GM21447 (cell line): ENCODE measurements around the gene TPGS2.
"Not testable (repeated sequence)": the region's sequence is repeated elsewhere in the genome, so short reads cannot be mapped to it uniquely, and the experiment has no call there.

Source experiments
- ATAC-seq: cut with Tn5 transposase; IDR thresholded peaks from one replicate; pipeline ENCODE4 v1.9.1; 2021; ENCODE audit not compliant: unreplicated experiment

The TPGS2 gene

GRCh38 chr18:36777566-36777965, 51.2 kb downstream of the TPGS2 start:
- no peak for ATAC-seq

DNA sequence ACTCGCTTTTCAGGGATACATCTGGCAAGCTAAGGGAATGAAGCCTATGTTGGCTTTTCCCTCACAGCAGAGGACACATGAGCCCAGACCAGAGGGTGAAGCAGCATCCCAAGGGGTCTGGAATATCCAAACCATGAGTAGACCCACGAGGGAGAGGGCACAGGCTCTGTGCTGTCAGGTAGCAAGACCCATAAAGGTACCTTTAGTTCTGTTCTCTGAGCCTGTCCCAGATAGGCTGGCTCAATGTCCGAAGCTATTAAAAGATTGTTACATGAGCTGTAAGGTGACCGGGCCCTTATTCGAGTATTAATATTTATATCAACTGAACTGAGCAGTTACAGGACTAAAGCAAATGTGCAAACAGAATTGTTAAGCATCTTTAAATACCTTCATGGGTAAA, 52.2 kb downstream of the TPGS2 start:
- no peak for ATAC-seq

DNA sequence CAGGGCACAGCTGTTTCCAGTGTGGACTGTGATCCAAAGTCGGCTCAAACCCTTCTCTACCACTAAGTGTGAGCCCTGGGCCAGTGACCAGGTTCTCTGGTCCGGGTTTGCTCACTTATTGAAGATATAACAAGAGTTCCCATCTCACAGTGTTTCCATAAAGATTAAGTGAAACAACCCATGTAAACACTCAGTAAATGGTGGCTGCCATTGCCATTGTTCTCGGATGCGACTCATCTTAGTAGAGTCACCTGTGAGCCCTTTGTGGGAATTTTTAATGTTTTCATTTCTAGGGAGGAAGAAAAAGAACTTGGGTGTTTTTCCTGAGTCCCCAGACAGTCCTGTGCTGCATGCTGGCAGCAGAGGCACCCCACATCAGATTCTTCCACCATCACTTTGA, 53.4 kb downstream of the TPGS2 start:
- ATAC-seq, result no peak

- ATAC-seq, result no peak
These were observed 56.5 kb downstream of the TPGS2 start for GRCh38 chr18:36772241-36772723.

GRCh38 chr18:36771245-36771644, 57.6 kb downstream of the TPGS2 start:
- ATAC-seq, result no peak

- no peak for ATAC-seq
These were observed 58.4 kb downstream of the TPGS2 start for GRCh38 chr18:36770315-36770946.

DNA sequence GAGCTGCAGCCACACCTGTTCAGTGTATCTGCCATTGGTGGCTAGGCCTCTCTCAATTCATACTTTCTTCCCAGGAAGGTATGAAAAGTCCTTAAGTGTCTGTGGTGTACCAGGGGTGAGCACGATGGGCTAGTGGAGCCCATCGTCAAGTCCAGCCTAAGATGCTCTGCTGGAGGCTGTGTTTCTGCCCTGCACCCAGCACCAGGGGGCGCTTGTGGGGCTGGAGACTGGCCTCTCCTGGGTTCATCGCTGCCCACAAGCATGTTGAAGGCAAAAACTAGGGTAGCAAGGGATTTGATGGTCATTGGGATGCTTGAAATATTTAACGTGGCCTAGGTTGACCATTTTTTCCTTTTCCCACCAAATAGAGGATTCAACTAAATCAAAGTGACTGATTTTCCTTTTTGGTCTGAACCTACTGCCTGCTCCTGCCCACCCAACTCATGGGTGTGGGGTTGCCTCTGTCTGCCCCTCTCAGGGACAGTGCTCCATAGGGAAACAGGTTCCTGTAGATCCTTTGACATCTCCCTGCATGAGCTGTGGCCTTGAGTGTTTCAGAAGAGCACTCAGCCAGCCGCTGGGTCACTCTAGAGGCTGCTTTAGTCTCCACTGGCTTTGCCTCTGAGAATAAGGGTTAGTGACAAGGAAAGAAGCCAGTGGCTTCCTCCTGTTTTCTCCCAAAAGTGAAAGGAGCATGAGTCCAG, 59.0 kb downstream of the TPGS2 start:
- ATAC-seq, result no peak

GRCh38 chr18:36769172-36769571, 59.6 kb downstream of the TPGS2 start:
- ATAC-seq, result no peak

DNA sequence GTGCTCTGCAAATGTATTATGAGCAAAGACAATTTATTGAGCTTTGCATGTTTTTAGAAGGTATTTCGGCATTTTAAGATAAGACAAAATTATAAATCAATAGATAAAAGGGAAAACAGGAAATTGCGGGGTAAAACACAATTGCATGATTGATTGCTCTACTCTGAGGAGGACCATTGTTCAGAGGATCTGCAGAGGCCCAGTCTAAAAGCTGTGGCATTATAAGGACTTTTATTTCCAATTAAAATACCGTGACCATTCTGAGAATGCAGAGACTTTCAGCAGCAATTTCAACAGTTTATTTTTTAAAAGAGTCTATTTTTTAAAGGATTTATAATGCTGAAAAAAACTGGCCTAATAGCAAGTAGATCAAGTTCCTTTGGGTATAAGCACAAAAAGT, 62.0 kb downstream of the TPGS2 start:
- no peak for ATAC-seq

GRCh38 chr18:36762965-36763364, 65.8 kb downstream of the TPGS2 start:
- not testable (repeated sequence) for ATAC-seq

DNA sequence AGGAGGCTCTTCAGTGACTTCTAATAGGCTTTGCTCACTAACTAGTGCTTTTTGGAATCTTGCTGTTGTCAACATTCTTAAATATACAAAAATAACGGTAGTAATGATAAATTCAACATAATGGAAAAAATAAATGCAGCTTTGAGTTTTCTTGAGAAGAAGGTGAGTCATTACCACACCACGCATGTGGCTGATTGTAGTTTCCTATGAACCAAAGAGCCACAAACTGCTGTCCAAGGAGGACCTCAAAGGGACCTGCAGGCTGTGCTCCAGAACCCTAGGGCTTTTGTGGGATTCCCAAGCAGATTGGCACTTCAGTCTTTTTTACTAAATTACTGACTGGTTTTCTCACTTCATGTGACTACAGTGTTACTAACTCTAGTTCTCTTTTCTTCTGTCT, 66.7 kb downstream of the TPGS2 start:
- no peak for ATAC-seq

DNA sequence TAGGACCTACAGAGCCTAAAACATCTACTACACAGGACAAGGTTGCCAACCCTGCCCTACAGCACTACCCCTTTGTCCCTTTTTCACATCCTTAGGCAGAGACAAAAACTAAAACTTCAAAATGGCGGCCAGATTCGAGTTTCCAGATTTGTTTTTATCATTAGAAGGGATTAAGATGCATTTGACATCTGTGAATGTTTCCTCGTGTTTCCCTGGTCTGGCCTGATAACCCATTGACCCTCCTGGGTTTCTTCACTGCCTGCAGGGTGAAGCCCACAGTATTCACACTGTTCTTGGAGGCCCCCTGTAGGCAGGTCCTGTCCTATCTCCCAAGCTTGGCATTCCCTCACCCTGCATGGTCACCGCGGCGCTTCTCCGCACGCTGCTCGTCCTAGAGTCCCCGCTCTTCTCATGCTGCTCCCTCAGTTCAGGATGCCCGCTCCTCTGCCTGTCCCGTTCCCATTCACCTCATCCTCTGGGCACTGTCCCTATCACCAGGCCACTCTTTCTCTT, 67.6 kb downstream of the TPGS2 start:
- ATAC-seq, result no peak

- no peak for ATAC-seq
These were observed 68.2 kb downstream of the TPGS2 start for GRCh38 chr18:36760598-36760997.

DNA sequence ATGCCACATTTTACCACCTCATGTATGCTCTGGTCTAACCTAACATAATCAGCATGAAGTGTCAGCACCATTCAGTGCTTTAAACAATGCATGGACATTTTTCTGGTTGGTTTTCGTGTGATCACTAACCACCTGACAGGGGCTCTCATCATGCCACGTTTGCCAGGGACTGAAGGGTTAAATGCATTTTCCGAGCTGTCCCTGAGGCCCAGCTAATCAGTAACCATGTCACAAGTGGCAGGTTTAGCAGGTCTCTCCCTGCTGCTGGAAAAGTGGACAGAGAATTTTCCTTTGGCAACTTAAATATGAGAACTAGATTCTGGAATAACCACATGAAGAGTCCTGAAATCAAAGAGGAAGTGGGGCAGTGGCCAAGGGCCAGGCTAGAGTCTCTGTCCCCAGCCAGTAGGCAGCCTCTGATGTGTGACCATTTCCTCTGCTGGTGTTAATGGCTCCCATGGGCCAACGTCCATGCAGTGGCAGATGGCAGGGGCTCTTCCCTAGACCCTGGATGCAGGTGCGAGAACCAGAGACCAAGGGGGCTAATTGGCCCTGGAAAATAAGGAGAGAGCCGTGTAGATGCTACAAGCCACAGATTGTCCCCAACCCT, 69.5 kb downstream of the TPGS2 start:
- ATAC-seq, result no peak

GRCh38 chr18:36758623-36759022, 70.2 kb downstream of the TPGS2 start:
- ATAC-seq, result no peak

GRCh38 chr18:36757991-36758390, 70.8 kb downstream of the TPGS2 start:
- ATAC-seq, result no peak

GRCh38 chr18:36757081-36757480, 71.7 kb downstream of the TPGS2 start:
- no peak for ATAC-seq

- ATAC-seq, result no peak
These were observed 72.6 kb downstream of the TPGS2 start for GRCh38 chr18:36756242-36756641.

DNA sequence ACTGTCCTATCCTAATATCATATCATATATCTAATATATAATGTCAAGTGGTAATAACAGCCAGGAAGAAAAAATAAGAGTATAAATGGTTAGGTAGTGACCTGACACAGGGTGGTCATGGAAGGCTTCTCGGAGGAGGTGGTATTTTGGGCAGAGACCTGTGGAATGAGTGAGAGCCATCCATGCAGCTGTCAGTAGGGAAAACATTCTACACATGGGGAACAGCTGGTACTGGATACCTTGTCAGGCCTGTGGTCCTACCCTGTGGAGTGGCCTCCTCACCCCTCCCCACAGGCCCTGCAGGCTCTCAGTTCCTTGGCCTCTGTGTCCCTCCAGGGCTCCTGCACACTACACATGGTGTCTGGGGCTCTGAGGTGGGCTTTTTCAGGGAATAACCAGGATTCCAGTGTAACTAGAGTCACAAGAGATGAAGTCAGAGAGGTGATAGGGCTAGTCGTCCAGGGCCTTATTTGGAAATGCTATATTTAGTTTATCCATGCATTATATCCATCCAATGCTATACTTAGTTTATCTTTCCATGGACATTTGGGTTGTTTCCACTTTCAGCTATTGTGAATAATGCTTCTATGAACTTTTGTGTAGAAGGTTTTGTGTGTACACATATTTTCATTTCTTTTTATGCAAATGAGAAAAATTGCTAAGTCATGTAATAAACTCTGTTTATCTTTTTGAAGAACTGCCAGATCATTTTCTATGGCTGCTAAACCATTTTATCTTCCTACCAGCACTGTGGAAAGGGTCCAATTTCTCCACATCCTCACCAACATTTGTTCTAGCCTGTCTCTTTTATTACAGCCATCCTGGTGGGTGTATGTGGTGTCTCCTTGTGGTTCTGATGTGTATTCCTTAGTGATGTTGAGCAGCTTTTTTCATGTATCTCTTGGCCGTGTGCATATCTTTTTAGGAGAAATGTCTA, 75.6 kb downstream of the TPGS2 start:
- no peak for ATAC-seq

DNA sequence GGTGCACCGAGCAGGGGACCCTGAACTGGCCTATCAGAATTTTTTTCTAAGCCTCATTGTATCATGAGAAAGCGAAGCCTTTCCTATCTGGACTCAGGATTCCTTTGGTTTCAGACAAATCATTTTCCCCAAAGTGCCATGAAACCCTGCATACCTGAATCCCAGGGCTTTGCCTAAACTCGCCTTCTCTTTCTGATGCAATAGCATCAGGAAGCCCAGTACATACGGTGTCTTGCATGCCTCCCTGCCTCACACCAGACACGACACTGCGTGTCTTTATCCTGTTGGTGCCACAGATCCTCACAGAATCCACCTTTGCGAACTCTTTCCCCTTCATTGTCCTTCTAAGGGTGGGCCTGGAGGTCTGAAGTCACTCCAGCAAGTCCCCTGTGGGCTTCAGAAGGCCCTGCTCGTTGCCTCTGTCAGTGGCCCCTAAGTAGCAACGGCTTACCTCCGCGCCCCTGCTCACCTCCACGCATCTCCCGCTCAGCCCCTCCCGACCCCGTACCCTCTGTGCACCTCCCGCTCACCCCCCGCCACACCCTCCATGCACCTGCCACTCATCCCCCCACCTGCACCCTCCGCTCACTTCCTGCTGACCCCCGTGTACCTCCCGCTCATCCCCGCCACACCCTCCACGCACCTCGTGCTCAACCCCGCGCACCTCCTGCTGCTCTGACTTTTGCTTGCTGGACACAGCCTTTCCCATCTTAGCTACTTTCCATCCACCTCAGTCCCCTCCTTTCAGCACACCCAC, 83.4 kb downstream of the TPGS2 start:
- no peak for ATAC-seq
